RPMI7951 (cell line): Measurements from ENCODE around the gene GRSF1. TPM values are rescaled to one million over a fixed set of nuclear protein-coding genes. Genes with fewer than 3 reads are reported as not detected.

Source experiments
- total RNA-seq: library from RNA; depleted of rRNA; stranded (reverse); fragments of >200 nt; shearing (Covaris generic); gene quantifications from 2 replicates; pipeline ENCODE4 v1.2.3, GENCODE V29; 2014; rRNA removed

GRSF1 gene
- total RNA-seq, 1 experiment from 2014 or later: 94.3 TPM

Other genes with a start within 250 kb of the GRSF1 start
- not detected in 2 replicates for gene AMBN, start 247.6 kb downstream of the GRSF1 start, total RNA-seq
- not detected in 2 replicates for gene ENAM, start 211.1 kb downstream of the GRSF1 start, total RNA-seq
- gene JCHAIN, start 173.4 kb downstream of the GRSF1 start, total RNA-seq: not detected in 2 replicates
- 15.0 and 16.0 TPM in 2 replicates for gene UTP3, start 151.4 kb downstream of the GRSF1 start, total RNA-seq
- gene RUFY3, start 117.9 kb downstream of the GRSF1 start, total RNA-seq: 15.7 and 16.0 TPM in 2 replicates
- 6.7 and 7.4 TPM in 2 replicates for gene MOB1B, start 62.5 kb upstream of the GRSF1 start, total RNA-seq
- 37.5 and 51.2 TPM in 2 replicates for gene DCK, start 153.8 kb upstream of the GRSF1 start, total RNA-seq